ENCODE measurements around the gene DDX10.
A peak's percentile ranks its signal among the peaks of the same experiment; 100 is the strongest.

DDX10 gene

GRCh38 chr11:108877178-108877577 lies 212.3 kb downstream of the DDX10 start:
- DNase-seq: no peak

GRCh38 chr11:108880510-108880909 lies 215.6 kb downstream of the DDX10 start:
- no peak for DNase-seq

GRCh38 chr11:108881131-108881530 lies 216.3 kb downstream of the DDX10 start:
- DNase-seq: no peak

GRCh38 chr11:108882211-108882831 lies 217.5 kb downstream of the DDX10 start:
- no peak for DNase-seq

- DNase-seq: no peak
Observed at GRCh38 chr11:108886005-108886659, 221.3 kb downstream of the DDX10 start.

- no peak for DNase-seq
Observed at GRCh38 chr11:108886660-108887009, 221.8 kb downstream of the DDX10 start.

- DNase-seq: peak; percentile 9
Observed at GRCh38 chr11:108887436-108888238, 222.8 kb downstream of the DDX10 start.

- DNase-seq: no peak
Observed at GRCh38 chr11:108890482-108891105, 225.7 kb downstream of the DDX10 start.

GRCh38 chr11:108891143-108891542 lies 226.3 kb downstream of the DDX10 start:
- DNase-seq: no peak

GRCh38 chr11:108891909-108892511 lies 227.1 kb downstream of the DDX10 start:
- DNase-seq: no peak

- DNase-seq: no peak
Observed at GRCh38 chr11:108895579-108896480, 231.0 kb downstream of the DDX10 start.

- no peak for DNase-seq
Observed at GRCh38 chr11:108897071-108897481, 232.2 kb downstream of the DDX10 start.

GRCh38 chr11:108897916-108898315 lies 233.0 kb downstream of the DDX10 start:
- DNase-seq: no peak

GRCh38 chr11:108901359-108901758 lies 236.5 kb downstream of the DDX10 start:
- DNase-seq: no peak

GRCh38 chr11:108902027-108902469 lies 237.2 kb downstream of the DDX10 start:
- DNase-seq: no peak

- DNase-seq: no peak
Observed at GRCh38 chr11:108904480-108904879, 239.6 kb downstream of the DDX10 start.

- DNase-seq: no peak
Observed at GRCh38 chr11:108906329-108906728, 241.5 kb downstream of the DDX10 start.

- no peak for DNase-seq
Observed at GRCh38 chr11:108906826-108907225, 242.0 kb downstream of the DDX10 start.

- DNase-seq: no peak
Observed at GRCh38 chr11:108909041-108909440, 244.2 kb downstream of the DDX10 start.

GRCh38 chr11:108909921-108910320 lies 245.1 kb downstream of the DDX10 start:
- no peak for DNase-seq

GRCh38 chr11:108912581-108912980 lies 247.7 kb downstream of the DDX10 start:
- DNase-seq: no peak

- DNase-seq: no peak
Observed at GRCh38 chr11:108913204-108913603, 248.3 kb downstream of the DDX10 start.
